HEK293 (cell line): ENCODE results near the gene DDX28.
"Not testable (repeated sequence)": the region's sequence is repeated elsewhere in the genome, so short reads cannot be mapped to it uniquely, and the experiment has no call there.

Source experiments
- CTCF ChIA-PET: fragments of 350-600 bp; formaldehyde crosslinking; extraction: SDS; loops from one replicate; lab custom pipeline; 2021; ENCODE audit warnings: antibody characterized with exemption; lab: Yijun Ruan, JAX
- POLR2A ChIA-PET: fragments of 300-600 bp; formaldehyde crosslinking; extraction: SDS; loops from one replicate; lab custom pipeline; 2020; ENCODE audit warnings: antibody characterized with exemption, inconsistent platforms; lab: Yijun Ruan, JAX
- H3K27ac ChIP-seq: fragments of 200-500 bp; sonication (Bioruptor generic); 2 replicates; pipeline ENCODE4 v1.5.1; 2014; ENCODE audit warnings: low read depth, low read length, control low read depth, inconsistent platforms; ENCODE audit errors: extremely low read depth
- H3K36me3 ChIP-seq, 2 experiments: fragments of 200-500 bp in 1 of 2; sonication (Bioruptor generic) in 1 of 2; 1 replicate in 1 of 2; 2 replicates in 1 of 2; pipeline ENCODE4 v1.5.1; 2014 to 2017; ENCODE audit warnings: inconsistent platforms in 2 of 2, low read length in 2 of 2; ENCODE audit not compliant: control insufficient read depth in 2 of 2, insufficient read depth in 1 of 2
- H3K4me1 ChIP-seq: fragments of 200-500 bp; sonication (Bioruptor generic); 2 replicates; pipeline ENCODE4 v1.5.1; 2014; ENCODE audit warnings: mild to moderate bottlenecking, low read length, inconsistent platforms; ENCODE audit not compliant: control insufficient read depth, insufficient read depth
- H3K4me3 ChIP-seq: 2 replicates; pipeline ENCODE4 v1.5.1; 2011; ENCODE audit warnings: low read depth, mild to moderate bottlenecking, control low read depth, low read length, moderate library complexity
- H3K9me3 ChIP-seq: fragments of 200-500 bp; sonication (Bioruptor generic); 2 replicates; pipeline ENCODE4 v1.5.1; 2014; ENCODE audit warnings: low read depth, low read length, inconsistent platforms; ENCODE audit not compliant: control insufficient read depth, insufficient read depth
- GLI4 ChIP-seq: fragments of 450-650 bp; formaldehyde crosslinking; IDR thresholded peaks from 2 replicates; pipeline ENCODE4 v1.5.1; 2016; ENCODE audit warnings: missing biosample characterization, missing genetic modification characterization
- HOXA7 ChIP-seq: sonication (generic); formaldehyde crosslinking; IDR thresholded peaks from 2 replicates; pipeline ENCODE4 v1.8.1; 2022; ENCODE audit warnings: missing genetic modification reagents, borderline replicate concordance
- KLF16 ChIP-seq: fragments of 450-650 bp; formaldehyde crosslinking; IDR thresholded peaks from 2 replicates; pipeline ENCODE4 v1.5.1; 2017; ENCODE audit warnings: missing biosample characterization, missing genetic modification characterization
- KLF7 ChIP-seq: fragments of 450-650 bp; formaldehyde crosslinking; IDR thresholded peaks from 2 replicates; pipeline ENCODE4 v1.5.1; 2016; ENCODE audit warnings: missing biosample characterization, missing genetic modification characterization, borderline replicate concordance
- SP7 ChIP-seq: fragments of 450-650 bp; formaldehyde crosslinking; IDR thresholded peaks from 2 replicates; pipeline ENCODE4 v1.5.1; 2016; ENCODE audit warnings: missing biosample characterization, missing genetic modification characterization
- ZBTB7A ChIP-seq: fragments of 450-650 bp; formaldehyde crosslinking; IDR thresholded peaks from 2 replicates; pipeline ENCODE4 v1.5.1; 2016; ENCODE audit warnings: low read depth, missing biosample characterization, missing genetic modification characterization
- ZBTB8A ChIP-seq: fragments of 450-650 bp; formaldehyde crosslinking; IDR thresholded peaks from 2 replicates; pipeline ENCODE4 v1.5.1; 2016; ENCODE audit warnings: missing biosample characterization, missing genetic modification characterization
- ZEB2 ChIP-seq: fragments of 450-650 bp; formaldehyde crosslinking; IDR thresholded peaks from 2 replicates; pipeline ENCODE4 v1.5.1; 2016; ENCODE audit warnings: missing biosample characterization, missing genetic modification characterization
- ZNF148 ChIP-seq: fragments of 450-650 bp; formaldehyde crosslinking; IDR thresholded peaks from 2 replicates; pipeline ENCODE4 v1.5.0; 2017; ENCODE audit warnings: missing biosample characterization, missing genetic modification characterization, borderline replicate concordance
- ZNF155 ChIP-seq: fragments of 450-650 bp; formaldehyde crosslinking; IDR thresholded peaks from 2 replicates; pipeline ENCODE4 v1.5.1; 2016; ENCODE audit warnings: missing biosample characterization, missing genetic modification characterization
- ZNF23 ChIP-seq: fragments of 450-650 bp; formaldehyde crosslinking; IDR thresholded peaks from 2 replicates; pipeline ENCODE4 v1.5.1; 2016; ENCODE audit warnings: missing biosample characterization, missing genetic modification characterization, borderline replicate concordance
- ZNF335 ChIP-seq: fragments of 450-650 bp; formaldehyde crosslinking; conservative IDR thresholded peaks from 2 replicates; pipeline ENCODE4 v1.5.1; 2016; ENCODE audit warnings: missing biosample characterization, missing genetic modification characterization
- ZNF37A ChIP-seq: fragments of 450-650 bp; IDR thresholded peaks from 2 replicates; pipeline ENCODE4 v1.5.1; 2018; ENCODE audit warnings: missing biosample characterization, missing genetic modification characterization
- ZNF404 ChIP-seq: fragments of 450-650 bp; formaldehyde crosslinking; IDR thresholded peaks from 2 replicates; pipeline ENCODE4 v1.5.1; 2017; ENCODE audit warnings: missing biosample characterization, missing genetic modification characterization
- ZNF449 ChIP-seq: fragments of 450-650 bp; formaldehyde crosslinking; IDR thresholded peaks from 2 replicates; pipeline ENCODE4 v1.5.1; 2017; ENCODE audit warnings: missing biosample characterization, mild to moderate bottlenecking, missing genetic modification characterization, moderate library complexity
- ZNF48 ChIP-seq: fragments of 450-650 bp; formaldehyde crosslinking; IDR thresholded peaks from 2 replicates; pipeline ENCODE4 v1.5.1; 2016; ENCODE audit warnings: missing biosample characterization, missing genetic modification characterization
- ZNF660 ChIP-seq: fragments of 450-650 bp; IDR thresholded peaks from 2 replicates; pipeline ENCODE4 v1.5.1; 2018; ENCODE audit warnings: missing biosample characterization, mild to moderate bottlenecking, missing genetic modification characterization
- ZNF76 ChIP-seq: fragments of 450-650 bp; formaldehyde crosslinking; IDR thresholded peaks from 2 replicates; pipeline ENCODE4; 2016; ENCODE audit warnings: low read depth, missing biosample characterization, missing genetic modification characterization, borderline replicate concordance
- ZSCAN18 ChIP-seq: fragments of 450-650 bp; formaldehyde crosslinking; IDR thresholded peaks from 2 replicates; pipeline ENCODE4 v1.5.1; 2016; ENCODE audit warnings: missing biosample characterization, missing genetic modification characterization
- ZSCAN4 ChIP-seq: fragments of 450-650 bp; formaldehyde crosslinking; IDR thresholded peaks from 2 replicates; pipeline ENCODE4 v1.5.1; 2017; ENCODE audit warnings: missing biosample characterization, missing genetic modification characterization
- ZXDB ChIP-seq: fragments of 450-650 bp; formaldehyde crosslinking; IDR thresholded peaks from 2 replicates; pipeline ENCODE4 v1.5.1; 2016; ENCODE audit warnings: missing biosample characterization, missing genetic modification characterization

DDX28 gene

GRCh38 chr16:67995423-67995822, 27.6 kb downstream of the DDX28 start (continued):
- TF ChIP-seq ZNF148 (tag by site-specific recombination): no peak
- TF ChIP-seq, all 188 proteins: peak for 0

GRCh38 chr16:67994040-67994408, 29.0 kb downstream of the DDX28 start:
- H3K4me3 ChIP-seq, H3K9me3 ChIP-seq, H3K4me1 ChIP-seq, H3K27ac ChIP-seq, H3K36me3 ChIP-seq: not testable (repeated sequence)
- ChIA-PET CTCF (interaction anchor here (0.6 to 1.2 kb wide), 15 partner anchors 9 to 227 kb away, joined by 3 to 6 read pairs (median 4); partner anchors contain the start of genes DDX28, DPEP2NB and DUS2), POLR2A (interaction anchor here (0.6 kb wide), 1 partner anchor 29 kb away, joined by 3 read pairs; the partner anchor contains the start of genes DDX28 and DUS2)

- Histone ChIP-seq H3K4me3 (no peak overlapping the region), H3K27ac (no peak overlapping the region), H3K4me1 (no peaks in the 10 kb centered on the region), H3K9me3 (no peaks in the 10 kb centered on the region), H3K36me3 (no peaks in the 10 kb centered on the region)
- ChIA-PET CTCF (interaction anchor here (0.6 to 1.2 kb wide), 16 partner anchors 10 to 227 kb away, joined by 3 to 12 read pairs (median 4); partner anchors contain the start of genes DDX28, DPEP2NB and DUS2), POLR2A (interaction anchor here (0.6 kb wide), 1 partner anchor 30 kb away, joined by 3 read pairs; the partner anchor contains the start of genes DDX28 and DUS2)
- TF ChIP-seq ZSCAN18 (tag by site-specific recombination): no peak
- TF ChIP-seq KLF7 (tag by site-specific recombination): peak; percentile 72; the same call in 1 of the 2 replicates
- no peak for TF ChIP-seq ZNF48
- no peak for TF ChIP-seq ZNF37A (tag by site-specific recombination)
- TF ChIP-seq SP7 (tag by site-specific recombination): peak; percentile 63
- TF ChIP-seq ZNF335 (tag by site-specific recombination): peak; percentile 55
- peak; percentile 71 for TF ChIP-seq KLF16 (tag by site-specific recombination)
- TF ChIP-seq ZNF76 (tag by site-specific recombination): peak; percentile 25; the same call in 1 of the 2 replicates
- 0 out of 2 replicates have a peak, but pooled peaks have one; percentile 45 for TF ChIP-seq ZBTB7A (tag by site-specific recombination)
- peak; percentile 92 for TF ChIP-seq ZBTB8A (tag by site-specific recombination)
- TF ChIP-seq ZNF404 (tag by site-specific recombination): peak; percentile 19; the same call in 1 of the 2 replicates
- TF ChIP-seq HOXA7: no peak
- TF ChIP-seq ZEB2 (tag by site-specific recombination): 0 out of 2 replicates have a peak, but pooled peaks have one; percentile 41
- peak; percentile 67; the same call in 1 of the 2 replicates for TF ChIP-seq ZXDB
- no peak for TF ChIP-seq ZNF148 (tag by site-specific recombination)
- TF ChIP-seq ZNF449: peak; percentile 63; the same call in 1 of the 2 replicates
- TF ChIP-seq ZSCAN4 (tag by site-specific recombination): no peak
- no peak for TF ChIP-seq GLI4 (tag by site-specific recombination)
- TF ChIP-seq ZNF155 (tag by site-specific recombination): no peak
- peak; percentile 64; the same call in 1 of the 2 replicates for TF ChIP-seq ZNF660 (tag by site-specific recombination)
- TF ChIP-seq ZNF23 (tag by site-specific recombination): no peak
Observed at GRCh38 chr16:67993207-67994039, 29.6 kb downstream of the DDX28 start.
